ENCODE results near the gene NEGR1.

NEGR1 gene

GRCh38 chr1:71351438-71351837, 930.9 kb downstream of the NEGR1 start:
- TF ChIP-seq CTCF (IDR thresholded peaks at IDR 0.05) = no peak

DNA sequence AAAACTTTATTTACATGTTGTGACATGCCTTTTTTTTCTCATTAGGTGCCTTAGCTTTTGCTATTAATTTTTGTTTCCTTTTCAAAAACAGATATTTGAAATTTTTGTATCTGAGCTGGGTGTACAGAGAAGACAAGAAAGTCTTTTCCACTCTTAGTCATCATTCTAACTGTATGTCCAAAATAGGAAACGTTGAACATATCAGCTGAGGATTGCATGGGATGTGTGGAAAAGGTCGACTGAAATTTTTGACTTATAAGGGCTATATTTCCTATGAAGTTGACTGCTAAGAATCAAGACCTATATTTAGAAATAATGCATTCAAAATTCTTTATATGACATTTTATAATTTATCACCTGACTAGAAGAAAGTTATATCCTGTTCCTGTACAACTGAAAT, 931.5 kb downstream of the NEGR1 start:
- no peak for TF ChIP-seq CTCF (IDR thresholded peaks at IDR 0.05)

- TF ChIP-seq CTCF (IDR thresholded peaks at IDR 0.05) = no peak
These were observed 932.0 kb downstream of the NEGR1 start for GRCh38 chr1:71350330-71350729.
